GM19452 (cell line): ENCODE measurements around the gene RAB11FIP3.
"Not testable (repeated sequence)": the region's sequence is repeated elsewhere in the genome, so short reads cannot be mapped to it uniquely, and the experiment has no call there.

Experiments
- ATAC-seq: cut with Tn5 transposase; IDR thresholded peaks from one replicate; pipeline ENCODE4 v1.9.1; 2021; ENCODE audit not compliant: unreplicated experiment

RAB11FIP3 gene

DNA sequence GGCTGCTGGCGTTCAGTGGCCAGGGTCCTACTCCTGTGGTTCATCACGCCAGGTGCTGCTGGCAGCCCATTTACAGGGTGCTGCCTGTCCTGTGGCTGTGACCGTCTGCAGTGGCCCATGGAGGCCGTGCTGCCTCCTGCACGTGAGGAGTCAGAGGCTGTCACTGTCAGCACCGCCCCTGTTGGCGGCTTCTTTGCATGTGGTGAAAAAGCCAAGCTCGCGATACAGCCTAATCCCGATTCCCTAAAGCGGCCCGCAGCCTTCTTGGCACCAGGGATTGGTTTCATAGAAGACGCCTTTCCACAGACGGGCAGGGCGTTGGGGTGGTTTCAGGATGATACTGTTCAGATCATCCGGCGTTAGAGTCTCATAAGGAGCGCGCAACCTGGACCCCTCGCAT, 35.3 kb downstream of the RAB11FIP3 start:
- no peak for ATAC-seq

- no peak for ATAC-seq
Measured at GRCh38 chr16:463071-463470, 37.6 kb downstream of the RAB11FIP3 start.

GRCh38 chr16:466651-467050, 41.2 kb downstream of the RAB11FIP3 start:
- ATAC-seq = no peak

DNA sequence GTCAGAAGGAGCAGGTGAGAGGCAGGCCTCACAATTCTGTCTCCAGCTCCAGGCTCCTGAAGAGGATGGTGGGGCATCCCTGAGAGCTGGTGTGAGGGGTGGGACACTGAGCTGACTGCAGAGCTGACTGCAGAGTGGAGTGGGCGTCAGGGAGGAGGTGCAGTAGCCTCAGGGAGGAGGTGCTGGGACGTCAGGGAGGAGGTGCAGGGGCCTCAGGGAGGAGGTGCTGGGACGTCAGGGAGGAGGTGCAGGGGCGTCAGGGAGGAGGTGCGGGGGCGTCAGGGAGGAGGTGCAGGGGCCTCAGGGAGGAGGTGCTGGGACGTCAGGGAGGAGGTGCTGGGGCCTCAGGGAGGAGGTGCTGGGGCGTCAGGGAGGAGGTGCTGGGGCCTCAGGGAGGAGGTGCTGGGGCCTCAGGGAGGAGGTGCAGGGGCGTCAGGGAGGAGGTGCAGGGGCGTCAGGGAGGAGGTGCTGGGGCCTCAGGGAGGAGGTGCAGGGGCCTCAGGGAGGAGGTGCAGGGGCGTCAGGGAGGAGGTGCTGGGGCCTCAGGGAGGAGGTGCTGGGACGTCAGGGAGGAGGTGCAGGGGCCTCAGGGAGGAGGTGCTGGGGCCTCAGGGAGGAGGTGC, 41.9 kb downstream of the RAB11FIP3 start:
- not testable (repeated sequence) for ATAC-seq

- ATAC-seq = no peak
Measured at GRCh38 chr16:468068-468821, 42.8 kb downstream of the RAB11FIP3 start.

DNA sequence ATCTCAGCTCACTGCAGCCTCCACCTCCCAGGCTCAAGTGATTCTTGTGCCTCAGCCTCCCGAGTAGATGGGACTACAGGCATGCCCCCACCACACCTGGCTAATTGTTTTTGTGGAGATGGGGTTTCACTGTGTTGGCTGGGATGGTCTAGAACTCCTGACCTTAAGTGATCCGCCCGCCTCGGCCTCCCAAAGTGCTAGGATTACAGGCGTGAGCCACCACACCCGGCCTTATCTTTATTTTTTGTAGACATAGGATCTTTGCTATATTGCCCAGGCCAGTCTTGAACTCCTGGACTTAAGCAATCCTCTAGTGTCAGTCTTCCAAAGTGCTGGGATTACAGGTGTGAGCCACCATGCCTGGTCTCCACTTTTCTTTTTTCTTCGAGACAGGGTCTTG, 44.0 kb downstream of the RAB11FIP3 start:
- ATAC-seq = not testable (repeated sequence)

GRCh38 chr16:470418-470817, 45.0 kb downstream of the RAB11FIP3 start:
- no peak for ATAC-seq

GRCh38 chr16:471353-472198, 46.1 kb downstream of the RAB11FIP3 start:
- ATAC-seq = no peak

GRCh38 chr16:472199-472504, 46.7 kb downstream of the RAB11FIP3 start:
- no peak for ATAC-seq

GRCh38 chr16:473046-474043, 47.9 kb downstream of the RAB11FIP3 start:
- ATAC-seq = no peak

GRCh38 chr16:474420-475122, 49.1 kb downstream of the RAB11FIP3 start:
- ATAC-seq = no peak

- ATAC-seq = no peak
Measured at GRCh38 chr16:476039-476438, 50.6 kb downstream of the RAB11FIP3 start.

- no peak for ATAC-seq
Measured at GRCh38 chr16:477301-478157, 52.1 kb downstream of the RAB11FIP3 start.

GRCh38 chr16:478287-478686, 52.8 kb downstream of the RAB11FIP3 start:
- ATAC-seq = not testable (repeated sequence)

DNA sequence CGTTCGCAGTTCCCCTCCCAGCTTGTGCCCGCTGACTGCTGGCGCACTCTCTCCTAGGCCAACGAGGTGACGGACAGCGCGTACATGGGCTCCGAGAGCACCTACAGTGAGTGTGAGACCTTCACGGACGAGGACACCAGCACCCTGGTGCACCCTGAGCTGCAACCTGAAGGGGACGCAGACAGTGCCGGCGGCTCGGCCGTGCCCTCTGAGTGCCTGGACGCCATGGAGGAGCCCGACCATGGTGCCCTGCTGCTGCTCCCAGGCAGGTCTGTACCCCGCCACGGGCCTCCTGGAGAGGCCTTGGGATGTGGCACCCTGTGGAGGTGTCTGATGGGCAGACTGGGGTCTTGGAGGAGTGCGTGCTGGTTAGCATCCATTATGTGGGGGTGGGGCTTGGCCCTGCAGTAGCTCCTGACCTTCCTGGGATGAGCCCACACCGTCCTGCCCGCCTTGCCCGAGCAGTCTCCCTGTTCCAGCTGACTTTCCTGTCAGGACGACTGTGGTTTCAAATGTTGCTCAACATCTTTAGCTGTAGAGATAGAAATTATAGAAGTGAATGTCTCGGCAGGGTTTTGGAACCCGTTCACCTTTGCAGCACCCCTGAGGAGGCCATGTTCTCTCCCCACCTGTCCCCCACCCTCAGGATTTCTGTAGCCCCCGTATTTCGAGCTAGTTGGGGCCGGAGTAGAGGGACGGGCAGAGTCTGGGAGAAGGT, 57.2 kb downstream of the RAB11FIP3 start:
- ATAC-seq = no peak

- ATAC-seq = no peak
Measured at GRCh38 chr16:483341-484075, 58.1 kb downstream of the RAB11FIP3 start.

GRCh38 chr16:489606-490005, 64.2 kb downstream of the RAB11FIP3 start:
- no peak for ATAC-seq

- no peak for ATAC-seq
Measured at GRCh38 chr16:490768-491167, 65.3 kb downstream of the RAB11FIP3 start.
